Measurements from ENCODE around the gene DNAH14. TPM values are rescaled to one million over a fixed set of nuclear protein-coding genes. Genes with fewer than 3 reads are reported as not detected.

DNAH14 gene
- total and polyA plus RNA-seq, 2 of the 8 experiments (the other 6 are each of a cell fraction or from before 2014, with no cell fraction given), result 8.4 to 40.7 TPM

DNA sequence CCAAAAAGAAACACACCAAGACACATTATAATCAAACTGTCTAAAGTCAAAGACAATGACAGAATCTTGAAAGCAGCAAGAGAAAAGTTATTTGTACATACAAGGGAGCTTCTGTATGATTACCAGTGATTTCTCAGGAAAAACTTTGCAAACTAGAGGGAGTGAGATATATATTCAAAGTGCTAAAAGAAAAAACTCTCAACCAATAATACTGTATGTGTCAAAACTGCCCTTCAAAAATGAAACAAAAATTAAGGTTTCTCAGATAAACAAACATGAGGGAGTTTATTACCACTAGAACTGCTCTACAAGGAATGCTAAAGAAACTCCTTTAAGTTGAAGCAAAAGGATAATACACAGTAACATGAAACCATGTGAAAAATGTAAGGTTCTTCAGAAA is 418.9 kb downstream of the DNAH14 start (continued):
- TF ChIP-seq SP4 (IDR thresholded peaks at IDR 0.05; ENCODE audit: low read length), result no peak
- no peak for TF ChIP-seq SIRT6 (IDR thresholded peaks at IDR 0.05; ENCODE audit: low read length)
- TF ChIP-seq RFX5 (IDR thresholded peaks at IDR 0.05; ENCODE audit: borderline replicate concordance, low read depth, low read length), result no peak
- no peak for TF ChIP-seq RBBP5 (IDR thresholded peaks at IDR 0.05; ENCODE audit: borderline replicate concordance, low read depth, low read length)
- TF ChIP-seq KDM1A (IDR thresholded peaks at IDR 0.05; ENCODE audit: borderline replicate concordance, low read length), result no peak
- TF ChIP-seq NANOG (IDR thresholded peaks at IDR 0.05; ENCODE audit: insufficient read depth, low read depth, low read length, poor library complexity, severe bottlenecking), result no peak

Data from H1 (cell line).